DOHH2 (cell line): ENCODE measurements around the gene ZNF729.

Experiments
- H3F3A ChIP-seq: fragments of 200-600 bp; sonication (generic), shearing (Covaris generic); 2 replicates; pipeline ENCODE4 v1.6.0; 2016; ENCODE audit warnings: antibody characterized with exemption, mild to moderate bottlenecking; ENCODE audit not compliant: control insufficient read depth, insufficient read depth
- H3K27ac ChIP-seq: fragments of 200-600 bp; sonication (generic); 2 replicates; pipeline ENCODE4 v1.5.1; 2014; ENCODE audit warnings: low read depth, mild to moderate bottlenecking, low read length, moderate library complexity
- H3K27me3 ChIP-seq: fragments of 200-600 bp; sonication (generic); 2 replicates; pipeline ENCODE4 v1.6.1; 2014; ENCODE audit warnings: mild to moderate bottlenecking, low read length, mixed read lengths; ENCODE audit not compliant: control insufficient read depth
- H3K36me3 ChIP-seq: fragments of 200-600 bp; sonication (generic); 2 replicates; pipeline ENCODE4 v1.6.1; 2014; ENCODE audit warnings: mild to moderate bottlenecking, low read length, moderate library complexity, mixed read lengths; ENCODE audit not compliant: control insufficient read depth
- H3K4me1 ChIP-seq: fragments of 200-600 bp; sonication (generic); 2 replicates; pipeline ENCODE4 v1.6.1; 2014; ENCODE audit warnings: mild to moderate bottlenecking, low read length, mixed read lengths; ENCODE audit not compliant: control insufficient read depth
- H3K4me2 ChIP-seq: fragments of 200-600 bp; sonication (generic); 2 replicates; pipeline ENCODE4 v1.6.0; 2014; ENCODE audit warnings: mild to moderate bottlenecking, low read length, moderate library complexity
- H3K4me3 ChIP-seq: fragments of 200-600 bp; sonication (generic); 2 replicates; pipeline ENCODE4 v1.5.1; 2014; ENCODE audit warnings: mild to moderate bottlenecking, low read length, mixed read lengths
- H3K79me2 ChIP-seq: fragments of 200-600 bp; sonication (generic); 2 replicates; pipeline ENCODE4 v1.6.1; 2014; ENCODE audit warnings: mild to moderate bottlenecking, low read length, mixed read lengths; ENCODE audit not compliant: control insufficient read depth
- H3K9me2 ChIP-seq: fragments of 200-600 bp; sonication (generic); replicated peaks from 2 replicates; pipeline ENCODE4 v1.6.1; 2014; ENCODE audit warnings: mild to moderate bottlenecking, low read length, mixed read lengths; ENCODE audit not compliant: control insufficient read depth
- H3K9me3 ChIP-seq: fragments of 200-600 bp; sonication (generic); 2 replicates; pipeline ENCODE4 v1.6.1; 2014; ENCODE audit warnings: antibody characterized with exemption, low read length, mixed read lengths; ENCODE audit not compliant: control insufficient read depth, insufficient read depth
- H4K20me1 ChIP-seq: fragments of 200-600 bp; sonication (generic); 2 replicates; pipeline ENCODE4 v1.6.0; 2014; ENCODE audit warnings: low read depth, mild to moderate bottlenecking, antibody characterized with exemption, low read length, moderate library complexity; ENCODE audit not compliant: control insufficient read depth, insufficient read depth
- EZH2phosphoT487 ChIP-seq: fragments of 200-600 bp; sonication (generic); IDR thresholded peaks from 2 replicates; pipeline ENCODE4 v1.6.1; 2017; ENCODE audit warnings: borderline replicate concordance, mild to moderate bottlenecking, antibody characterized with exemption, low read length, moderate library complexity, mixed read lengths
- TF ChIP-seq, protein P1 (sequence below): fragments of 200-600 bp; sonication (generic); IDR thresholded peaks from one replicate; pipeline ENCODE4 v1.5.1; 2014; ENCODE audit warnings: antibody characterized with exemption, mild to moderate bottlenecking, low read depth, low read length; ENCODE audit not compliant: poor library complexity, severe bottlenecking

Gene ZNF729

DNA sequence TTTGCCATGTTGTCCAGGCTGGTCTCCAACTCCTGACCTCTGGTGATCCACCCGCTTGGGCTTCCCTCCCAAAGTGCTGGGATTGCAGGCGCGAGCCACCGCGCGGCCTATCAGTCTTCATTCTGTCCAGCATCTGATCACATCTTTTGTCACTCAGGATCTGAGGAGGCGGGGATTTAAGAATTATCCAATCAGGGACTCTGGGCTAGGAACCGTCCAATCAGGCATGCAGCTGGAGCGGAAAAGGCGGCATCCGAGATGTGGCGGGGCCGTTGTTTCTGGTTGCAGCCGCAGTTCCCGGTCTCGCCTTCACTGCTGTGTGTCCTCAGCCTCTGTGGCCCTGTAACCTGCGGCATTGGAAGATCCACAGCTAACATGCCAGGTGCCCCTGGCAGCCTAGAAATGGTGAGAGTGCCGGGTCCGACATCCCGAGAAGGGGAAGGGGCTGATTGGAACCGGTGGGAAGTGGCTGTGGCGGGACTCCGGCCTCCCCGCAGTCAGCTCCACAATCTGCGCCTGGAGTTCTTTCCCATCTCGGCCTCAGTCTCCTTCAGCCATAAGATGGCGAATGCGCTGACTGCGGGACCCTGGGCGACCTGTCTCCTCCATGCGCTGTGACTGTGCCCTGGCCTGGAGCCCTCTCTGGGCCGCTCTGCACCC is at the start of gene ZNF729:
Gene ZNF729, plus strand, starts transcription at position 291 of the 660 bp plus-strand sequence. Its CDS starts 85 bp downstream, at position 376.
- no peak for TF ChIP-seq EZH2phosphoT487
- TF ChIP-seq, protein P1, sequence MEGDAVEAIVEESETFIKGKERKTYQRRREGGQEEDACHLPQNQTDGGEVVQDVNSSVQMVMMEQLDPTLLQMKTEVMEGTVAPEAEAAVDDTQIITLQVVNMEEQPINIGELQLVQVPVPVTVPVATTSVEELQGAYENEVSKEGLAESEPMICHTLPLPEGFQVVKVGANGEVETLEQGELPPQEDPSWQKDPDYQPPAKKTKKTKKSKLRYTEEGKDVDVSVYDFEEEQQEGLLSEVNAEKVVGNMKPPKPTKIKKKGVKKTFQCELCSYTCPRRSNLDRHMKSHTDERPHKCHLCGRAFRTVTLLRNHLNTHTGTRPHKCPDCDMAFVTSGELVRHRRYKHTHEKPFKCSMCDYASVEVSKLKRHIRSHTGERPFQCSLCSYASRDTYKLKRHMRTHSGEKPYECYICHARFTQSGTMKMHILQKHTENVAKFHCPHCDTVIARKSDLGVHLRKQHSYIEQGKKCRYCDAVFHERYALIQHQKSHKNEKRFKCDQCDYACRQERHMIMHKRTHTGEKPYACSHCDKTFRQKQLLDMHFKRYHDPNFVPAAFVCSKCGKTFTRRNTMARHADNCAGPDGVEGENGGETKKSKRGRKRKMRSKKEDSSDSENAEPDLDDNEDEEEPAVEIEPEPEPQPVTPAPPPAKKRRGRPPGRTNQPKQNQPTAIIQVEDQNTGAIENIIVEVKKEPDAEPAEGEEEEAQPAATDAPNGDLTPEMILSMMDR = no peak
- Histone ChIP-seq H3K79me2 (no peaks in the 10 kb centered on the region), H3K4me2 (no peak within 1 kb of the TSS), H3F3A (no peaks in the 10 kb centered on the region), H3K9me3 (peaks cover 6% of the 10 kb centered on the region; the same call in 1 of the 2 replicates), H3K27me3 (no peaks in the 10 kb centered on the region), H3K9me2 (no peaks in the 10 kb centered on the region), H4K20me1 (no peaks in the 10 kb centered on the region), H3K36me3 (no peaks in the 10 kb centered on the region), H3K4me3 (no peak within 1 kb of the TSS), H3K27ac (no peak within 1 kb of the TSS), H3K4me1 (no peaks in the 10 kb centered on the region)

DNA sequence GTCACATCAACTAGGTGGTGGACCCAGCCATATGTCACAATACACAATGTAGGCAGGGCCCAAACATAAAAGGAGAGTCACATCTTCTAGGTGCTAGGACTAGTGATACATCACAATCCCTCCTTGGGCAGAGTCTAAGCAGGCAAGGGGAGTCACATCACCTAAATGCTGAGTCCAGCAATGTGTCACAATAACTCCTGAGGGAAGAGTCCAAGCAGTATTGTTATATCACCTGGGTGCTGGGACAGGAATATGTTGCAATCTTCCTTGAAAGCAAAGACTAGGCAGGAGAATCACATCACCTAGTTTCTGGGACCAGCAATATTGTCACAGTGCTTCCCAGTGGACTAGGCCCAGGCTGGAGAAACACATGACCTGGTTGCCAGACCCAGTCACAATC is 29.4 kb upstream of the ZNF729 start:
- Histone ChIP-seq H3K4me1 (no peaks in the 10 kb centered on the region), H3K79me2 (no peaks in the 10 kb centered on the region), H3K27ac (no peak overlapping the region), H3K36me3 (no peaks in the 10 kb centered on the region), H3K4me3 (no peak overlapping the region), H3K4me2 (no peak overlapping the region), H3K9me3 (peaks cover 12% of the 10 kb centered on the region; the same call in 1 of the 2 replicates), H3F3A (no peaks in the 10 kb centered on the region), H3K27me3 (no peaks in the 10 kb centered on the region), H4K20me1 (no peaks in the 10 kb centered on the region), H3K9me2 (no peaks in the 10 kb centered on the region)
- TF ChIP-seq EZH2phosphoT487 = no peak
- TF ChIP-seq, protein P1 = no peak

DNA sequence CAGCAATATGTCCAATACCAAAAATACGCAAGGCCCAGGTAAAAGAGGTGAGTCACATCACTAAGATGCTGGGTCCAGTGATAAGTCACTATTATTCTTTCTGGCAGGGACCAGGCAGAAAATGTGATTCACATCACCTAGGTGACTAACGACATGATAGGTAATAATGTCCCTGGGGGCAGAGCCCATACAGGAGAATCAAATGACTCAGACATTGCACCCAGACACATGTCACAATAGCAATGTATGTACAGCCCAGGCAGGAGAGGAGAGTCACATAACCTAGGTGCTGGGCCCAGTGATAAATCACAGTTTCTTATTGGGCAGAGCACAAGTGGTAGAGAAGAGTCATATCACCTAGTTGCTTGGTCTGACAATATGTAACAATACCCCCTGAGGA is 28.9 kb upstream of the ZNF729 start:
- Histone ChIP-seq H3K27me3 (no peaks in the 10 kb centered on the region), H4K20me1 (no peaks in the 10 kb centered on the region), H3K9me2 (no peaks in the 10 kb centered on the region), H3F3A (no peaks in the 10 kb centered on the region), H3K79me2 (no peaks in the 10 kb centered on the region), H3K36me3 (no peaks in the 10 kb centered on the region), H3K4me2 (no peak overlapping the region), H3K4me1 (no peaks in the 10 kb centered on the region), H3K27ac (no peak overlapping the region), H3K9me3 (peaks cover 12% of the 10 kb centered on the region; the same call in 1 of the 2 replicates), H3K4me3 (no peak overlapping the region)
- no peak for TF ChIP-seq EZH2phosphoT487
- TF ChIP-seq, protein P1 = no peak
